ENCODE results near the gene KLRD1.

DNA sequence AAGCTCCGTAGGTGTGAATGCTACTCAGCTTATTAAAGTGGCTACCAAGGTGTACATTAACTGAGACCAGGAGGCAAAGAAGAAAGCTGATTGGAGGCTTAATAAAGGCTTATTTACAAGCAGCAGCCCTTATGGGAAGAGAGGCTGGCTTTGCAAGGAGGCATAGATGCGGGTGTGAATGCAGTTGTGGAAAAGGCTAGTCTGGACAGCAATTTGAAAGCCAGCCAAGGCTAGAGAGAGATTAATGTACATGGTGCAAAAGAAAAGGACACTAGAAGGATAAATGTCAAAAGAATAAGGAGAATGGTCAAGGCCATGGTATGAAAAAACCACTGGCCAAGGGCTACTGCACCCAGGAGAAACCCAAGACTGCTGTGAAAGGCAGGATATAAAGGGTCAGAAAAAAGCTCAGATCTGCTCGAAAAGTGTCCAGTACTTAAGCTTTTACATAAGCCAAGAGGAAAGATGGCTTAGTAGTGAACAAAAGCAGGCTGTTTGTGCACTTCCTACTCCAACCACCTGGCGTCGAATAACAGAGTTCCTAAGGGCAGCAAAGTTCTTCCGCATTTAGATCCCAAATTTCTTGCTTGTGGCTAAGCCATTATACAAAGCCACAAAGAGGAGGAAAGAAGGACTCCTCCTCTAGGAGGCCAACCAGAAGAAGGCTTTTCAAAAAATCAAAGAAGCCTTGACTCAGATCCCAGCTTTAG, 58.2 kb downstream of the KLRD1 start:
- TF ChIP-seq, protein P1, sequence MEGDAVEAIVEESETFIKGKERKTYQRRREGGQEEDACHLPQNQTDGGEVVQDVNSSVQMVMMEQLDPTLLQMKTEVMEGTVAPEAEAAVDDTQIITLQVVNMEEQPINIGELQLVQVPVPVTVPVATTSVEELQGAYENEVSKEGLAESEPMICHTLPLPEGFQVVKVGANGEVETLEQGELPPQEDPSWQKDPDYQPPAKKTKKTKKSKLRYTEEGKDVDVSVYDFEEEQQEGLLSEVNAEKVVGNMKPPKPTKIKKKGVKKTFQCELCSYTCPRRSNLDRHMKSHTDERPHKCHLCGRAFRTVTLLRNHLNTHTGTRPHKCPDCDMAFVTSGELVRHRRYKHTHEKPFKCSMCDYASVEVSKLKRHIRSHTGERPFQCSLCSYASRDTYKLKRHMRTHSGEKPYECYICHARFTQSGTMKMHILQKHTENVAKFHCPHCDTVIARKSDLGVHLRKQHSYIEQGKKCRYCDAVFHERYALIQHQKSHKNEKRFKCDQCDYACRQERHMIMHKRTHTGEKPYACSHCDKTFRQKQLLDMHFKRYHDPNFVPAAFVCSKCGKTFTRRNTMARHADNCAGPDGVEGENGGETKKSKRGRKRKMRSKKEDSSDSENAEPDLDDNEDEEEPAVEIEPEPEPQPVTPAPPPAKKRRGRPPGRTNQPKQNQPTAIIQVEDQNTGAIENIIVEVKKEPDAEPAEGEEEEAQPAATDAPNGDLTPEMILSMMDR (conservative IDR thresholded peaks at IDR 0.05; ENCODE audit: low read depth, low read length), result 0 out of 2 replicates have a peak, but pooled peaks have one; percentile 17
- TF ChIP-seq MXI1 (IDR thresholded peaks at IDR 0.05; ENCODE audit: borderline replicate concordance, low read depth, low read length) (no peak), POLR2A (IDR thresholded peaks at IDR 0.05; ENCODE audit: low read depth, low read length) (no peak), CHD1 (IDR thresholded peaks at IDR 0.05; ENCODE audit: low read depth, low read length) (no peak), CEBPB (IDR thresholded peaks at IDR 0.05; ENCODE audit: low read depth, low read length) (no peak), RAD21 (IDR thresholded peaks at IDR 0.05; ENCODE audit: low read length) (peak; percentile 11; the same call in 1 of the 2 replicates), SMC3 (IDR thresholded peaks at IDR 0.05; ENCODE audit: low read depth, low read length) (no peak), MAFK (IDR thresholded peaks at IDR 0.05; ENCODE audit: low read depth, low read length) (no peak), RCOR1 (IDR thresholded peaks at IDR 0.05; ENCODE audit: insufficient replicate concordance, low read length) (no peak), BHLHE40 (IDR thresholded peaks at IDR 0.05; ENCODE audit: low read depth, low read length) (no peak), NFE2L2 (IDR thresholded peaks at IDR 0.05; ENCODE audit: low read depth, low read length) (no peak), RFX5 (IDR thresholded peaks at IDR 0.05; ENCODE audit: low read depth, low read length) (no peak), MAZ (IDR thresholded peaks at IDR 0.05; ENCODE audit: borderline replicate concordance, low read depth, low read length) (no peak)
- TF ChIP-seq, protein P2, sequence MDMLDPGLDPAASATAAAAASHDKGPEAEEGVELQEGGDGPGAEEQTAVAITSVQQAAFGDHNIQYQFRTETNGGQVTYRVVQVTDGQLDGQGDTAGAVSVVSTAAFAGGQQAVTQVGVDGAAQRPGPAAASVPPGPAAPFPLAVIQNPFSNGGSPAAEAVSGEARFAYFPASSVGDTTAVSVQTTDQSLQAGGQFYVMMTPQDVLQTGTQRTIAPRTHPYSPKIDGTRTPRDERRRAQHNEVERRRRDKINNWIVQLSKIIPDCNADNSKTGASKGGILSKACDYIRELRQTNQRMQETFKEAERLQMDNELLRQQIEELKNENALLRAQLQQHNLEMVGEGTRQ (IDR thresholded peaks at IDR 0.05; ENCODE audit: low read depth, low read length), result no peak
